Tibial nerve (tissue), 4 donors: Measurements from ENCODE around the gene TXLNG.
A peak's percentile ranks its signal among the peaks of the same experiment; 100 is the strongest.

Experiments
- EP300 ChIP-seq, 2 donors: sonication (generic); formaldehyde crosslinking; IDR thresholded peaks; one replicate each; pipeline ENCODE4 v1.6.1; 2017; ENCODE audit warnings: antibody characterized with exemption in 2 of 2, mild to moderate bottlenecking in 1 of 2
- TF ChIP-seq, protein P1 (sequence below), 5 experiments: fragments of 200-600 bp in 3 of 5; fragments of 450-650 bp in 2 of 5; sonication (generic) in 3 of 5; IDR thresholded peaks; one replicate each; pipeline ENCODE4 v1.5.1; 2016 to 2019; ENCODE audit warnings: antibody characterized with exemption in 5 of 5, mild to moderate bottlenecking in 3 of 5, moderate library complexity in 2 of 5

- TF ChIP-seq, protein P1, sequence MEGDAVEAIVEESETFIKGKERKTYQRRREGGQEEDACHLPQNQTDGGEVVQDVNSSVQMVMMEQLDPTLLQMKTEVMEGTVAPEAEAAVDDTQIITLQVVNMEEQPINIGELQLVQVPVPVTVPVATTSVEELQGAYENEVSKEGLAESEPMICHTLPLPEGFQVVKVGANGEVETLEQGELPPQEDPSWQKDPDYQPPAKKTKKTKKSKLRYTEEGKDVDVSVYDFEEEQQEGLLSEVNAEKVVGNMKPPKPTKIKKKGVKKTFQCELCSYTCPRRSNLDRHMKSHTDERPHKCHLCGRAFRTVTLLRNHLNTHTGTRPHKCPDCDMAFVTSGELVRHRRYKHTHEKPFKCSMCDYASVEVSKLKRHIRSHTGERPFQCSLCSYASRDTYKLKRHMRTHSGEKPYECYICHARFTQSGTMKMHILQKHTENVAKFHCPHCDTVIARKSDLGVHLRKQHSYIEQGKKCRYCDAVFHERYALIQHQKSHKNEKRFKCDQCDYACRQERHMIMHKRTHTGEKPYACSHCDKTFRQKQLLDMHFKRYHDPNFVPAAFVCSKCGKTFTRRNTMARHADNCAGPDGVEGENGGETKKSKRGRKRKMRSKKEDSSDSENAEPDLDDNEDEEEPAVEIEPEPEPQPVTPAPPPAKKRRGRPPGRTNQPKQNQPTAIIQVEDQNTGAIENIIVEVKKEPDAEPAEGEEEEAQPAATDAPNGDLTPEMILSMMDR (IDR thresholded peaks at IDR 0.05): no peak
- TF ChIP-seq EP300 (IDR thresholded peaks at IDR 0.05): peak; percentile 41 to 75
Observed at GRCh38 chrX:16828124-16828908, 42.0 kb downstream of the TXLNG start.
